NCI-H526 treated with DMSO at 0.1 percent for 48 hours (cell line): ENCODE data around the gene MED17.
A peak's percentile ranks its signal among the peaks of the same experiment; 100 is the strongest.

Experiments used
- DNase-seq: peaks from one replicate; lab custom pipeline; 2025; lab: John Stamatoyannopoulos, UW

Gene MED17

GRCh38 chr11:93849751-93850593 is 65.9 kb downstream of the MED17 start:
- DNase-seq, result peak; percentile 73

GRCh38 chr11:93850594-93851018 is 66.5 kb downstream of the MED17 start, which contains the start of gene VSTM5:
TSS of gene VSTM5 (minus strand) at chr11:93850618. CDS start at chr11:93850502, 116 bp downstream.
- peak; percentile 73 for DNase-seq

GRCh38 chr11:93852242-93852641 is 68.2 kb downstream of the MED17 start:
- no peak for DNase-seq

GRCh38 chr11:93857413-93858120 is 73.5 kb downstream of the MED17 start:
- DNase-seq, result no peak

- no peak for DNase-seq
Measured at GRCh38 chr11:93858121-93858775, 74.2 kb downstream of the MED17 start.

GRCh38 chr11:93861808-93862207 is 77.7 kb downstream of the MED17 start:
- DNase-seq, result no peak
